Measurements from ENCODE around the gene TSPAN33.
"Not testable (repeated sequence)": the region's sequence is repeated elsewhere in the genome, so short reads cannot be mapped to it uniquely, and the experiment has no call there.

The TSPAN33 gene

GRCh38 chr7:129213828-129214227, 69.3 kb downstream of the TSPAN33 start:
- H3K4me3 ChIP-seq (replicated peaks; ENCODE audit: low read depth, low read length) = no peak overlapping the region
- no peak for DNase-seq (ENCODE audit: low read depth)
- no peak for TF ChIP-seq CTCF (IDR thresholded peaks at IDR 0.05; ENCODE audit: low read length, missing control alignments)

GRCh38 chr7:129215691-129216090, 71.2 kb downstream of the TSPAN33 start:
- H3K4me3 ChIP-seq (replicated peaks; ENCODE audit: low read depth, low read length); DNase-seq (ENCODE audit: low read depth): not testable (repeated sequence)

- not testable (repeated sequence) for H3K4me3 ChIP-seq (replicated peaks; ENCODE audit: low read depth, low read length); DNase-seq (ENCODE audit: low read depth)
Observed at GRCh38 chr7:129216101-129216715, 71.7 kb downstream of the TSPAN33 start.

- not testable (repeated sequence) for DNase-seq (ENCODE audit: low read depth); H3K4me3 ChIP-seq (replicated peaks; ENCODE audit: low read depth, low read length)
Observed at GRCh38 chr7:129216821-129217416, 72.4 kb downstream of the TSPAN33 start.

- peak; percentile 87 for DNase-seq (ENCODE audit: low read depth)
- H3K4me3 ChIP-seq (replicated peaks; ENCODE audit: low read depth, low read length) = no peak overlapping the region
- peak; percentile 87 for TF ChIP-seq CTCF (IDR thresholded peaks at IDR 0.05; ENCODE audit: low read length, missing control alignments)
Observed at GRCh38 chr7:129218514-129219062, 74.1 kb downstream of the TSPAN33 start.

GRCh38 chr7:129219166-129219565, 74.7 kb downstream of the TSPAN33 start:
- H3K4me3 ChIP-seq (replicated peaks; ENCODE audit: low read depth, low read length); DNase-seq (ENCODE audit: low read depth): not testable (repeated sequence)
